Cerebellar nuclear complex (tissue), 1 donor: Measurements from ENCODE around the gene SMAD5.
A peak's percentile ranks its signal among the peaks of the same experiment; 100 is the strongest.

Experiments
- DNase-seq, 2 experiments: peaks; one replicate each; lab custom pipeline; 2025; lab: John Stamatoyannopoulos, UW

SMAD5 gene

GRCh38 chr5:136132557-136133221 lies at the start of gene SMAD5:
Gene SMAD5, plus strand, starts transcription at chr5:136132845. Its CDS starts 20,916 bp downstream, at chr5:136153761.
- DNase-seq: peak in 1 of 2 experiments; percentile 69

GRCh38 chr5:136084698-136085097 lies 47.9 kb upstream of the SMAD5 start:
- peak in 1 of 2 experiments; percentile 38 for DNase-seq

DNA sequence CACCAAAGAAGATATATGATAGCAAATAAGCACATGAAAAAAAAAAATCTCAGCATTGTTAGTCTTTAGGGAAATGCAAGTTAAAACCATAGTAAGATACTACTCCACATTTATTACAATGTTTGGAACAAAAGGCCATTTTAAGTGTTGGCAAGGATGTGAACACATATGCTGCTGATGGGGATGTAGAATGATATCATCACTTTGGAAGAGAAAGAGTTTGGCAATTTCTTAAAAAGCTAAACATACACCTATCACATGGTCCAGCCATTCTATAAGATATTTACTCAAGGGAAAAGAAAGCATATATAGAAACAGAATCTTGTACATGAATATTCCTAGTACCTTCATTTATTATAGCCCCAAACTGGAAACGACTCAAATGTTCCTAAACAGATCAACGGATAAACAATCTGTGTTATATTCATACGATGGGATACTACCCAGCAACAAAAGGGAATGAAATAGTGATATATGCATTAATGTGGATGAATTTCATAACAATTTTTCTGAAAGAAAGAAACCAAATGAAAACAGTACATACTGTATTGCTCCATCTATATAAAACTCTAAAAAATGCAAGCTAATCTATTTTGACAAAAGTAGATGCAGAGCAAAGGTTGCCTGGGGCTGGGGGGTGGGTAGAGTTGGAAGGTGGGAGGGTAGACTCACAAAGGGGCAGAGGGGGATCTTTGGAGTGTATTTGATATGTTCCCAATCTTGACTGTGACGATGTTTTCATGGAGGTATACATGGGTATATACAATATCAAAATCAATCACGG lies 45.7 kb upstream of the SMAD5 start:
- DNase-seq: no peak

- DNase-seq: no peak
Observed at GRCh38 chr5:136087961-136088871, 44.4 kb upstream of the SMAD5 start.

GRCh38 chr5:136089791-136090190 lies 42.9 kb upstream of the SMAD5 start:
- no peak for DNase-seq

DNA sequence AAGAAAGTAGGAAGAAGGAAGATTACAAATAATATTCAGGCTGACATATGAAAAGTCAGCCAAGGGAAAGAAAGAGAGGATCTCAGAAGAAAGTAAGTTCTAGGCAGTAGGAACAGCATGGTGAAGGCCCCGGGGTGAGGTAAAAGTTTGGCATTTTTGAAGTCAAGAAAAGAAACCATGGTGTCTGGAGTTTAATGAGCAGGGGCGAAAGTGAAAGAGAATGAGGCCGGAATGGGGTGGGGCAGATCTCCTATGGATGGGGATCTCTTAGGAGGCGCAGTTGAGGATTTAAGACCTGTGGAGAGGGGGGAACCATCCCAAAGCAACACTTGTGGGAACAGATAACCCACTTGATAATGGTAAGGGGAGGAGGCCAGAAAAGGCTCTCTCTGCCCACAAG lies 42.3 kb upstream of the SMAD5 start:
- no peak for DNase-seq

- no peak for DNase-seq
Observed at GRCh38 chr5:136094189-136094912, 38.3 kb upstream of the SMAD5 start.

DNA sequence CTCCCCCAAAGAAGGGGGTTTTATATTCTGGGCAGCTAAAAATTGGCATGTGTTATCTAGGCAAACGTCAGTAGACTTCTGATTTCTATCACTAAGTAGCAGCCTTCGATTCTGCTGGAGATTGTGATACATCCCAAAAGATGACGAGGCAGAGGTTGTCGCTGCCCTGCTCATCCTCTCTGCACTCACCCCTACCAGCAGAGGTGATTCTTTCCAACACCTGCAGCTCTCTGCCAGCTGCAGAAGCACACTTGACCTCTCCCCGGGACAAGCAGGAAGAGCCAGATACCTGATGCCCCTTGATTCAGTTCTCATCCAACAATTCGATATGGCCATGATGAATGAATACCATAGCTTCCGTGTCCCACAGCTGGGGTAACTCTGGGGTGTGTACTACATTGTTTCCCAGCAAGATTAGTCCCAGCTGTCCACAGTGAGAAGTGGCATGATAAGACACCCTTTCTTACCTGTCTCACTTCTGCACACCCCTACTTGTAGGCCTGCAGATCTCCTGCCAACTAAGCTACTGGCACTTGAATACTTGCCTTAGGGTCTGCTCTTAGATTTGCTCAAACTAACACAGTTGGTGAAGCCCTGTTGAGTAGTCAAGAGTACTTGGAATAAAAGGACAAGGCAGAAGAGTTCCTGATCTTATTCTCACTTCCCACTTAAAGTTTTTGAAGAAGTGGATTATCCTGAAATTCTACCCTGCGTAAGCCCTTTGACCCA lies 37.6 kb upstream of the SMAD5 start:
- no peak for DNase-seq

DNA sequence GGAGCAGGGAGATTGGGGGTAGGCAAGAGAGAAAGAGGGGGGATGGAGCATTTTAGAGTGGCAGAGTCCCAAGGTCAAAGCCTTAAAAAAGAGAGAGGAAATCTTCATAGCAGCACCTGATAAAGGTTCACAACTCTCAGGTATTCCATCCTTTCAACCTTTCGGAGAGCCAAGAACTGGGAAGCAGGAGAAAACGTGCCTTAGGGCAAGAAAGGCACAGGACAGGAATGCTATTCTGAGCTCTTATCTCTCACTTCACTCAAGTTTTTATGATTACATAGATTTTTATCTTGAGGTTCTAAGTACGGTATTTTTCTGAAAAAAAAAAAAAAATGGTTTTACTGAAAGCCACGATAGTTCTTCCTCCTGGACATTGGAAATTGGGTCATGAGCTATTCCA lies 34.5 kb upstream of the SMAD5 start:
- DNase-seq: no peak

GRCh38 chr5:136099870-136100269 lies 32.8 kb upstream of the SMAD5 start:
- DNase-seq: no peak

GRCh38 chr5:136101884-136102283 lies 30.8 kb upstream of the SMAD5 start:
- DNase-seq: no peak

DNA sequence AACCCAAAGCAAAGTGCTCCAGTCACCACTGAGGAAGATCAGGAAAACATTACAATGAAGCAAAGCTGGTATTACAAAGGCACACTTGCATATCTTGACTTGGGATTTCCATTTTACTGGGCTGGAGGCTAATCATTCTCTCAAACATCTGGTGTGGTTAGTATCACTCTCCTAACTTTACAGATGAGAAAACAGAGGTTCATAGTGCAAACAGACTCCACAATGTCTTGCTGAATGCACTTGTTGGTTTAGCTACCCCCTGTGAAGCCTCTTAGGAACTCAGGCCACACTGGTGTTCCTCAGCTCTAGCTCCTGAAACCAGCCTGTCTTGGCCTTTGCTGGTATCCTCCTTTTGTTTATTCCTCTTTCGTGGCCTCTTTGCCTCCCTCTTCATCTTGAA lies 29.5 kb upstream of the SMAD5 start:
- no peak for DNase-seq

GRCh38 chr5:136104306-136104965 lies 28.2 kb upstream of the SMAD5 start:
- no peak for DNase-seq

- DNase-seq: no peak
Observed at GRCh38 chr5:136106351-136107031, 26.2 kb upstream of the SMAD5 start.

DNA sequence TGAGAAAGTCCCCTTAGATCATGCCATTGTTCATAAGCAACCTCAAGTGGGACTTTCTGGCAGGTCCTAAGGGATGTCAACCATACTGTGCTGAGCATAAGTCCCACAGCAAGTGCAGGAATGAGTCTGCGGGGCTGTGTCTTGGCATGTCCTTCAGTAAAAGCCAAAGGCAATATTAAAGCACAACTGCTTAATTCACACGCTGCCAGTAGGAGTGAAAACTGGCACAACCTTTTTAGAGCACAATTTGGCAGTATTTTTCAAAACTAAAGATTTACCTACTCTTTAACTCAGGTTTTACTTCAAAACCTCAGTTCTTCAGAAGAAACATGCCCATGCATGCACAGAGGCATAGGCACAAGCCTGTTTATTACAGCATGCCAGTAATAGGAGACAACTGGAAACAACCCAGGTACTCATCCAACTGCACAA lies 24.4 kb upstream of the SMAD5 start:
- DNase-seq: no peak

- no peak for DNase-seq
Observed at GRCh38 chr5:136108766-136109165, 23.9 kb upstream of the SMAD5 start.

DNA sequence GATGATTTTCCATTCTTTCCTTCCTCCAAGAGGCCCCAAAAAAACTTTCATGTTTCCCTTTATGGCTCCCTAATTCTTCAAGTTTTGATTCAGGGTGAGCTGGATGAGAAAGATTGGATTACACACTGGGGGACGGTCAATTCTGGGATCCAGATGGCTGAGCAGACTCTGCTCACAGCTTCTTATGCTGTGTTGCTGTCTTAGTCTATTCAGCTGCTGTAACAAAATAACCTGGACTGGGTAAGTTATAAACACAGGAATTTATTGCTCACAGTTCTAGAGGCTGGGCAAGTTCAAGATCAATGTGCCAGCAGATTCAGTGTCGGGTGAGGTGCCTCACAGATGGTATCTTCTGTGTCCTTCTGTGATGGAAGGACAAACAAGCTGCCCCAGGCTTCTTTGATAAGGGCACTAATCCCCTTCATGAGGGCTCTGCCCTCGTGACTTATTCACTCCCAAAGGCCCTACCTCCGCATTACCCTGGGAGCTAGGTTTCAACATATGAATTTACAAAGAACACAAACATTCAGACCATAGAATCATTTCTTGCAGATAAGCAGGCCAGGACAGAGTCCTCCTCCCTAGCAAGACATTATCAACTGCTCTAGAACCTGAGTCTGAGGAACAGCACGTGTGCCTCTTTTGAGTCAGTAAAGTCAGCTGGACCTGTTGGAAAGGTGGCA lies 23.1 kb upstream of the SMAD5 start:
- no peak for DNase-seq

- no peak for DNase-seq
Observed at GRCh38 chr5:136113606-136114005, 19.0 kb upstream of the SMAD5 start.

DNA sequence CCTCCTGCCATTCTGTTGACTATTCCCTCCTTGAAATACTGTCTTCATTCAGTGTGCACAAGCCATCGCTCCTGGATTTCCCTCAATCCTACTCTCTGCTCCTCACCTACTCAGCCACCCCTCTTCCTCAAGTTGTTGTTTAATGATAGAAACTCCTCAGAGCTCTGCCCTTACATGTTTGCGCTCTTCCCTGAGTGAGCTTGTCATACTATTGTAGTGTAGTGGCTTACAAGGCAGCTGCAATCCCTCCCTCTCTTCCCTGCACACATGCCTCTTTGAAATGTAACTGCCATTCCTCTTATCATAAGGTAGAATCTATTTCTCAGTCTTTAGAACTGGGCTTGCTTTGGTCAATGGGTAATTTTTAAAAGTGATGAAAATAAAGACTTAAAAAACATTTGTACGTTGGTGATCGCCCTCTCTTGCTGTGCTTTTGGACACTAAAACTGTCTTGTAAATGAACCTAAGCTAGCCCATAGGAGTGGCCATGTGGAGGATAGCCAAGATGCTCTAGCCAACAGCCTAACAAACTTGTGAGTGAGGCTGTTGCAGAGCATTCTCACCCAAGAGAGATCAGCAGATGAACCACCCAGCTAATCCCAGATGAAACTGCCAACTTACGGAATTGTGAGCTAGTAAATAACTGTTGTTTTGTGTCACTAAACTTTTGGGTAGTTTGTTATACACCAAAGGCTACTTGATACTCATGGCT lies 18.1 kb upstream of the SMAD5 start:
- DNase-seq: no peak
